SU-DHL-6 (cell line): Measurements from ENCODE around the gene TAGLN.

ENCODE experiments used
- H2AFZ ChIP-seq: fragments of 200-600 bp; sonication (generic); 2 replicates; pipeline ENCODE4 v1.6.1; 2014; ENCODE audit warnings: low read depth, mild to moderate bottlenecking, moderate library complexity, mixed read lengths, antibody characterized with exemption, low read length; ENCODE audit not compliant: severe bottlenecking
- H3F3A ChIP-seq: fragments of 200-600 bp; shearing (Covaris generic); 2 replicates; pipeline ENCODE4 v1.6.0; 2016; ENCODE audit warnings: antibody characterized with exemption, mild to moderate bottlenecking; ENCODE audit not compliant: insufficient read depth
- H3K27ac ChIP-seq: fragments of 200-600 bp; sonication (generic); 2 replicates; pipeline ENCODE4 v1.5.1; 2016; ENCODE audit warnings: low read depth, mild to moderate bottlenecking, low read length, moderate library complexity, mixed read lengths
- H3K27me3 ChIP-seq: fragments of 200-600 bp; sonication (generic), shearing (Covaris generic); 2 replicates; pipeline ENCODE4 v1.6.0; 2014; ENCODE audit warnings: mild to moderate bottlenecking, low read length
- H3K36me3 ChIP-seq: fragments of 200-600 bp; sonication (generic); 2 replicates; pipeline ENCODE4 v1.6.1; 2014; ENCODE audit warnings: mild to moderate bottlenecking, low read length, mixed read lengths
- H3K4me2 ChIP-seq: fragments of 300-600, 200-600 bp; shearing (Covaris generic), sonication (generic); 2 replicates; pipeline ENCODE4 v1.6.0; 2014; ENCODE audit warnings: low read length, low read depth, mild to moderate bottlenecking; ENCODE audit not compliant: poor library complexity, severe bottlenecking
- H3K4me3 ChIP-seq: fragments of 200-600 bp; sonication (generic); 2 replicates; pipeline ENCODE4 v1.5.1; 2014; ENCODE audit warnings: antibody characterized with exemption, low read length, mild to moderate bottlenecking, mixed read lengths; ENCODE audit not compliant: insufficient read depth, poor library complexity, severe bottlenecking
- H3K79me2 ChIP-seq: fragments of 200-600 bp; sonication (generic); 2 replicates; pipeline ENCODE4 v1.6.1; 2014; ENCODE audit warnings: mild to moderate bottlenecking, low read length, moderate library complexity; ENCODE audit not compliant: insufficient read depth
- H3K9ac ChIP-seq: fragments of 200-600 bp; sonication (generic); 2 replicates; pipeline ENCODE4 v1.7.0; 2014; ENCODE audit warnings: mild to moderate bottlenecking, low read length
- H3K9me2 ChIP-seq: fragments of 200-600 bp; sonication (generic); replicated peaks from 2 replicates; pipeline ENCODE4 v1.6.1; 2014; ENCODE audit warnings: low read length; ENCODE audit not compliant: insufficient read depth
- H3K9me3 ChIP-seq: fragments of 200-600 bp; sonication (generic); 2 replicates; pipeline ENCODE4 v1.6.1; 2014; ENCODE audit warnings: low read length, mixed read lengths; ENCODE audit not compliant: insufficient read depth
- H4K20me1 ChIP-seq: fragments of 200-600 bp; sonication (generic); 2 replicates; pipeline ENCODE4 v1.6.1; 2014; ENCODE audit warnings: low read depth, mild to moderate bottlenecking, antibody characterized with exemption, low read length, moderate library complexity, mixed read lengths
- EZH2phosphoT487 ChIP-seq: fragments of 200-600 bp; sonication (generic), shearing (Covaris generic); conservative IDR thresholded peaks from 2 replicates; pipeline ENCODE4 v1.6.1; 2018; ENCODE audit warnings: mild to moderate bottlenecking, antibody characterized with exemption, low read length, moderate library complexity, mixed read lengths
- TF ChIP-seq, protein P1 (sequence below): fragments of 200-600 bp; sonication (generic); IDR thresholded peaks from one replicate; pipeline ENCODE4 v1.5.1; 2017; ENCODE audit warnings: antibody characterized with exemption, mild to moderate bottlenecking, low read length, moderate library complexity; ENCODE audit not compliant: insufficient read depth, poor library complexity, severe bottlenecking

Gene TAGLN

DNA sequence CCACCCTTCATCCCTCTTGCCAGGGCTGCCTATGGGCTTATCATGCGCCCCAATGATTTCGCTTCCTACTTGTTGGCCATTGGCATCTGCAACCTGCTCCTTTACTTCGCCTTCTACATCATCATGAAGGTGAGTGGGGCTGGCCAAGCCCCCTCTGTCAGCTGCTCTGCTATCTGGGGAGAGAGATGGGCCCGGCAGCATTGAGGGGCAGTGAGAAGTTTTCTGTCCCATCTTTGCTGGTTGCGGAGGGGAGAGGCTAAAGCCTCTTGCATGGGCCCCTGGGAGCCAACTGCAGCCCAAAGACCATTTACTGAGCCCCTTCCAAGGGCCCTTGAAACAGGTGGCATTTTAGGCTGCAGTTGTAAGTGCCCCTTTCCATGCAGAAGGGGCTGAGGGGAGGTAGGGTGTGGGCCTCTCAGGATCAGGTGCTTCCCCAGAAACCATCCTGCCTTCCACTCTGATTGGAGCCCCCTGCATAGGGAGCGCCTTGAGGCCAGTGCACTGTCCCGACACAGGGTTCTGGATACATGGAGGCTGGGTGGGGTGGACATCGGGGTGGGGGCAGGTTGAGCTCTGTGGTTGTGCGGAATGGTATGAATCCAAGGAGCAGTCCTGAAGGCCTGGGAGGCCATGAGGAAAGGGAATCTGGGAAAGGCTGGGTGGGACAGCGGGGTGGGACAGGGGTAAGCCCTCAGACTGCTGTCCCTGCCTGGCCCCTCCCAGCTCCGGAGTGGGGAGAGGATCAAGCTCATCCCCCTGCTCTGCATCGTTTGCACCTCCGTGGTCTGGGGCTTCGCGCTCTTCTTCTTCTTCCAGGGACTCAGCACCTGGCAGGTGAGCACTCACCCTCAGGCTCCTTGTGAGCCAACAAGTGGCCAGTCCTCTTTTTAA lies 5.8 kb upstream of the TAGLN start:
- no peak overlapping the region for H3K4me3 ChIP-seq
- no peak overlapping the region for H3K4me2 ChIP-seq
- no peaks in the 10 kb centered on the region for H4K20me1 ChIP-seq
- H3K27ac ChIP-seq = no peak overlapping the region
- no peaks in the 10 kb centered on the region for H3K27me3 ChIP-seq
- H3K9ac ChIP-seq = no peak overlapping the region
- no peaks in the 10 kb centered on the region for H3K79me2 ChIP-seq
- no peaks in the 10 kb centered on the region for H3K9me3 ChIP-seq
- H3F3A ChIP-seq = no peaks in the 10 kb centered on the region
- no peak for TF ChIP-seq EZH2phosphoT487
- TF ChIP-seq, protein P1, sequence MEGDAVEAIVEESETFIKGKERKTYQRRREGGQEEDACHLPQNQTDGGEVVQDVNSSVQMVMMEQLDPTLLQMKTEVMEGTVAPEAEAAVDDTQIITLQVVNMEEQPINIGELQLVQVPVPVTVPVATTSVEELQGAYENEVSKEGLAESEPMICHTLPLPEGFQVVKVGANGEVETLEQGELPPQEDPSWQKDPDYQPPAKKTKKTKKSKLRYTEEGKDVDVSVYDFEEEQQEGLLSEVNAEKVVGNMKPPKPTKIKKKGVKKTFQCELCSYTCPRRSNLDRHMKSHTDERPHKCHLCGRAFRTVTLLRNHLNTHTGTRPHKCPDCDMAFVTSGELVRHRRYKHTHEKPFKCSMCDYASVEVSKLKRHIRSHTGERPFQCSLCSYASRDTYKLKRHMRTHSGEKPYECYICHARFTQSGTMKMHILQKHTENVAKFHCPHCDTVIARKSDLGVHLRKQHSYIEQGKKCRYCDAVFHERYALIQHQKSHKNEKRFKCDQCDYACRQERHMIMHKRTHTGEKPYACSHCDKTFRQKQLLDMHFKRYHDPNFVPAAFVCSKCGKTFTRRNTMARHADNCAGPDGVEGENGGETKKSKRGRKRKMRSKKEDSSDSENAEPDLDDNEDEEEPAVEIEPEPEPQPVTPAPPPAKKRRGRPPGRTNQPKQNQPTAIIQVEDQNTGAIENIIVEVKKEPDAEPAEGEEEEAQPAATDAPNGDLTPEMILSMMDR = no peak
- H3K36me3 ChIP-seq = no peaks in the 10 kb centered on the region
- H3K9me2 ChIP-seq = no peaks in the 10 kb centered on the region
- no peak overlapping the region for H2AFZ ChIP-seq

DNA sequence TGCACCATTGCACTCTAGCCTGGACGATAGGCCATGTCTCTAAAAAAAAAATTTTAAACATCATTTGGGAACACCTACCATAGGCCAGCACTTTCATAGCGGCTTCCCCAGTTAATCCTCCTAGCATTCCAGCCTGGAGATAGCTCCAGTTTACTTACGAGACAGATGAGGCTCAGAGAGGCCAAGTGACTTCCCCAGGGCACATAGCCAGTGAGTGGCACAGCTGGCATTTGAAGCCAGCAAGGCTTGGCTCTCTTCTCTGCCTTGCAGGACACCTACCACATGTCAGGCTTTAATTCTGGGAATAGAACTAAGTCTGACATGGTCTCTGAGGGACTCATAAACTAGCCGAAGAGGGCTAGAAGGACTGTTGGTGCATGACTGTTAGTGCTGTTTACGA lies 4.9 kb upstream of the TAGLN start:
- Histone ChIP-seq H2AFZ (no peak overlapping the region), H3K27me3 (no peaks in the 10 kb centered on the region), H3K4me2 (no peak overlapping the region), H4K20me1 (no peaks in the 10 kb centered on the region), H3K9me2 (no peaks in the 10 kb centered on the region), H3K79me2 (no peaks in the 10 kb centered on the region), H3K27ac (no peak overlapping the region), H3K9ac (no peak overlapping the region), H3K9me3 (no peaks in the 10 kb centered on the region), H3F3A (no peaks in the 10 kb centered on the region), H3K4me3 (no peak overlapping the region), H3K36me3 (no peaks in the 10 kb centered on the region)
- TF ChIP-seq, protein P1 = no peak
- TF ChIP-seq EZH2phosphoT487 = no peak

DNA sequence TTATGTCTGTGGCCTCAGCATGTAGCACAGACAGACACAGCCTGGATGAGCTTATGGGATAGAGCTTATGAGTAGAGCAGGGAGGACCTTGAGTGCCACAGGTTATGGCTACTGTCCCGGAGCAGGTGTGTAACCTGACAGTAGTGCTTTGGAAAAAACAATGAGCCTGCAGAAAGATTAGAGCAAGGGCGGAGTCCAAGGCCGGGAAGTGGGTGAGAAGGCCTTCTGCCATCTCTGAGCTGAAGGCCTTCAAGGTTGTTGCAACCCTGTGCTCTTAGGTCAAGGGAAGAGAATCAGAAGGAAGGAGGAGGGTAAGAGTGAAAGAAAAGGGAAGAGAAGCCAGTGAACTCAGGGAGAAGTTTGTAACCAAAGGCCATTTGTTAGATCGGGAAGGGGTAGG lies 3.9 kb upstream of the TAGLN start:
- no peak overlapping the region for H3K4me2 ChIP-seq
- H3F3A ChIP-seq = no peaks in the 10 kb centered on the region
- H3K9me2 ChIP-seq = no peaks in the 10 kb centered on the region
- no peak overlapping the region for H3K9ac ChIP-seq
- no peaks in the 10 kb centered on the region for H3K79me2 ChIP-seq
- H3K9me3 ChIP-seq = no peaks in the 10 kb centered on the region
- no peak overlapping the region for H3K27ac ChIP-seq
- no peak overlapping the region for H3K4me3 ChIP-seq
- no peaks in the 10 kb centered on the region for H4K20me1 ChIP-seq
- H3K36me3 ChIP-seq = no peaks in the 10 kb centered on the region
- H2AFZ ChIP-seq = no peak overlapping the region
- TF ChIP-seq, protein P1 = no peak
- no peak for TF ChIP-seq EZH2phosphoT487
- H3K27me3 ChIP-seq = no peaks in the 10 kb centered on the region
